Spleen (tissue), 11 donors: Measurements from ENCODE around the gene FMOD. TPM values are rescaled to one million over a fixed set of nuclear protein-coding genes. Genes with fewer than 3 reads are reported as not detected.

Experiments
- DNase-seq: peaks from one replicate; pipeline ENCODE4 v3.0.0-alpha.2; 2020
- H3K27ac ChIP-seq, 8 donors: fragments of 200-600 bp; sonication (generic) in 7 of 8; 1 replicate in 4 of 8; 2 replicates in 4 of 8; pipeline versions ENCODE4 v1.5.0 to v1.8.0; 2016 to 2021; ENCODE audit warnings: inconsistent platforms in 4 of 8, mild to moderate bottlenecking in 4 of 8, moderate library complexity in 1 of 8
- H3K27me3 ChIP-seq, 7 donors: fragments of 200-600 bp; sonication (generic) in 6 of 7; replicated peaks in 1 of 7; 1 replicate in 4 of 7; 2 replicates in 3 of 7; pipeline versions ENCODE4 v1.5.0 to v1.8.0; 2016 to 2021; ENCODE audit warnings: inconsistent platforms in 3 of 7, mild to moderate bottlenecking in 1 of 7
- H3K36me3 ChIP-seq, 6 donors: fragments of 200-600 bp; sonication (generic) in 5 of 6; 1 replicate in 4 of 6; 2 replicates in 2 of 6; pipeline versions ENCODE4 v1.5.0 to v1.8.0; 2016 to 2021; ENCODE audit warnings: inconsistent platforms in 2 of 6
- H3K4me1 ChIP-seq, 6 donors: fragments of 200-600 bp; sonication (generic) in 5 of 6; 1 replicate in 3 of 6; 2 replicates in 3 of 6; pipeline versions ENCODE4 v1.5.0 to v1.8.0; 2016 to 2021; ENCODE audit warnings: inconsistent platforms in 3 of 6
- H3K4me3 ChIP-seq, 8 donors: fragments of 200-600 bp; sonication (generic) in 7 of 8; 1 replicate in 4 of 8; 2 replicates in 4 of 8; pipeline versions ENCODE4 v1.5.0 to v1.8.0; 2016 to 2021; ENCODE audit warnings: inconsistent platforms in 4 of 8, mild to moderate bottlenecking in 4 of 8, moderate library complexity in 2 of 8
- H3K9me3 ChIP-seq, 8 donors: fragments of 200-600 bp; sonication (generic) in 7 of 8; 1 replicate in 4 of 8; 2 replicates in 4 of 8; pipeline versions ENCODE4 v1.5.0 to v1.8.0; 2016 to 2021; ENCODE audit warnings: inconsistent platforms in 4 of 8
- POLR2A ChIP-seq, 3 donors: fragments of 450-650 bp; IDR thresholded peaks; one replicate each; pipeline ENCODE4 v1.5.1; 2017; ENCODE audit warnings: antibody characterized with exemption in 3 of 3, mild to moderate bottlenecking in 1 of 3
- POLR2AphosphoS5 ChIP-seq, 3 donors: sonication (generic); formaldehyde crosslinking; IDR thresholded peaks; one replicate each; pipeline ENCODE4 v1.5.1; 2017; ENCODE audit warnings: antibody characterized with exemption in 3 of 3
- WGBS, 5 donors: extraction: QIAGEN DNeasy Blood & Tissue Kit in 3 of 5; methylation state at CpG; one replicate each; pipeline versions ENCODE4 v1.1.5 to v1.1.7; 2013 to 2018; 5-methylcytosine and 5-hydroxymethylcytosine counted together
- intact Hi-C: fragments of 100-400 bp; cut with DNase I; formaldehyde crosslinking; loops from one replicate; pipeline ENCODE4 v1.15.0; 2023; ENCODE audit warnings: low total_unique reads
- polyA plus RNA-seq, 3 donors: library from polyadenylated mRNA; stranded (reverse); fragments of 200-250 nt; gene quantifications; one replicate each; pipeline ENCODE4 v1.2.1, GENCODE V29; 2013
- total RNA-seq, 7 donors: library from RNA; depleted of rRNA in 3 of 7; stranded (reverse); fragments of >200 nt in 3 of 7; fragmentation: NEBNext Ultra II Directional in 4 of 7; extraction: Animal tissue kit (Norgen Biotek cat#: 25700) in 4 of 7; gene quantifications; one replicate each; pipeline versions ENCODE4 v1.1.0 to v1.2.1, GENCODE V29; 2016 to 2021
- TF ChIP-seq, protein P1 (sequence below), 11 experiments: fragments of 200-600 bp in 7 of 11; fragments of 450-650 bp in 4 of 11; sonication (generic) in 4 of 11; IDR thresholded peaks in 8 of 11; conservative IDR thresholded peaks in 3 of 11; 1 replicate in 7 of 11; 2 replicates in 4 of 11; pipeline versions ENCODE4 v1.4.0 to v1.8.0; 2016 to 2021; ENCODE audit warnings: antibody characterized with exemption in 11 of 11, inconsistent platforms in 4 of 11, mild to moderate bottlenecking in 1 of 11
- donor health status: healthy with polysubstance abuse.
- donor health status: DM: no; HTN: no; CAD: no; lungs with moderate emphysema.
- donor health status: DM: no; HTN: no; CAD: no.
- donor health status: Bipolar disorder and iron deficiency.
- donor health status: healthy.
- donor health status: DM: no; HTN: no; CAD: no.
- donor health status: DM: yes; HTN: yes; CAD: no.

FMOD gene
- total and polyA plus RNA-seq, 10 donors = 4.5 to 30.0 (median 17.0) TPM

GRCh38 chr1:203322500-203323179 lies 28.3 kb downstream of the FMOD start:
- intact Hi-C loops = no loop called here
- H3K4me1 ChIP-seq = peaks cover 58 to 91% (median 80%) of the 10 kb centered on the region in 6 donors
- H3K27ac ChIP-seq = peak overlapping the region; percentile 74 to 99 (median 96)
- no peaks in the 10 kb centered on the region for H3K27me3 ChIP-seq
- no peaks in the 10 kb centered on the region for H3K9me3 ChIP-seq
- no peak for DNase-seq
- H3K4me3 ChIP-seq = no peak overlapping the region
- no peaks in the 10 kb centered on the region for H3K36me3 ChIP-seq
- TF ChIP-seq, protein P1, sequence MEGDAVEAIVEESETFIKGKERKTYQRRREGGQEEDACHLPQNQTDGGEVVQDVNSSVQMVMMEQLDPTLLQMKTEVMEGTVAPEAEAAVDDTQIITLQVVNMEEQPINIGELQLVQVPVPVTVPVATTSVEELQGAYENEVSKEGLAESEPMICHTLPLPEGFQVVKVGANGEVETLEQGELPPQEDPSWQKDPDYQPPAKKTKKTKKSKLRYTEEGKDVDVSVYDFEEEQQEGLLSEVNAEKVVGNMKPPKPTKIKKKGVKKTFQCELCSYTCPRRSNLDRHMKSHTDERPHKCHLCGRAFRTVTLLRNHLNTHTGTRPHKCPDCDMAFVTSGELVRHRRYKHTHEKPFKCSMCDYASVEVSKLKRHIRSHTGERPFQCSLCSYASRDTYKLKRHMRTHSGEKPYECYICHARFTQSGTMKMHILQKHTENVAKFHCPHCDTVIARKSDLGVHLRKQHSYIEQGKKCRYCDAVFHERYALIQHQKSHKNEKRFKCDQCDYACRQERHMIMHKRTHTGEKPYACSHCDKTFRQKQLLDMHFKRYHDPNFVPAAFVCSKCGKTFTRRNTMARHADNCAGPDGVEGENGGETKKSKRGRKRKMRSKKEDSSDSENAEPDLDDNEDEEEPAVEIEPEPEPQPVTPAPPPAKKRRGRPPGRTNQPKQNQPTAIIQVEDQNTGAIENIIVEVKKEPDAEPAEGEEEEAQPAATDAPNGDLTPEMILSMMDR (IDR thresholded peaks at IDR 0.05 in 8 of 11, conservative IDR thresholded peaks at IDR 0.05 in 3 of 11) = no peak
- TF ChIP-seq POLR2A (IDR thresholded peaks at IDR 0.05) (no peak), POLR2AphosphoS5 (IDR thresholded peaks at IDR 0.05) (peak in 1 of 3 donors; percentile 67)

DNA sequence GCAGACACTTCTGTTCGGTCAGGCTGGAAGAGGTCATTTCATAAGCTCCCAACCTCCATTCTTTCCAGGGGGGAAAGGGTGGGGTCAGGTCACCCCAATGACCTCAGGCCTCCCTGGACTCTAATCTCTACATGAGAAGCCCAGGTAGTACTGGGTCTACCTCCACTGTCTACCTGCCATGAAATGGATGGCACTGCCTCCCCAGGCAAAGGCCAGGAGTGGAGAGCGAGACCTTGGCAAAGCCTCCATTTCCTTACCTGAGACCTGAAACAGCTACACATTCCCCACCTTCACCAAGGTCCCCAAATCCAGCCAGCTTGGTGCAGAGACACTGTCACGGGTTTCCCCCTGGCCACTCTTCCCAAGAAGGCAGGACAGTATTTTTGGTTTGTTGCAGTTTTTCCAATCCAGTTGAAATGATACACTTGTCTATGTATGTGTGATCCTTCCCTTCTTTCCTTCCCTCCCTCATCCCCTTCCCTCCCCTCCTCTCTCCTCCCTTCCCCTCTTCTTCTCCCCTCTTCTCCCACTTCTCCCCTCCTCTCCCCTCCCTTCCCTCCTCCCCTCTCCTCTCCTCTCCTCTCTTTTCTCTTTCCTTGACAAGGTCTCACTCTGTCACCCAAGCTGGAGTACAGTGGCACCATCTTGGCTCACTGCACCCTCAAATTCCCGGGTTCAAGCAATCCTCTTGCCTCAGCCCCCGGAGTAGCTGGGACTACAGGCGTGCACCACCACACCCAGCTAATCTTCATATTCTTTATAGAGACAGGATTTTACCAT lies 29.5 kb downstream of the FMOD start:
- TF ChIP-seq POLR2A (IDR thresholded peaks at IDR 0.05) = no peak
- TF ChIP-seq, protein P1 (IDR thresholded peaks at IDR 0.05 in 8 of 11, conservative IDR thresholded peaks at IDR 0.05 in 3 of 11) = no peak
- TF ChIP-seq POLR2AphosphoS5 (IDR thresholded peaks at IDR 0.05) = no peak
- peak overlapping the region; percentile 74 to 99 (median 96) for H3K27ac ChIP-seq
- no peaks in the 10 kb centered on the region for H3K36me3 ChIP-seq
- peak overlapping the region in 1 of 8 donors; percentile 42 for H3K4me3 ChIP-seq
- peaks cover 52 to 90% (median 70%) of the 10 kb centered on the region in 6 donors for H3K4me1 ChIP-seq
- no peaks in the 10 kb centered on the region for H3K9me3 ChIP-seq
- intact Hi-C loops = no loop called here
- H3K27me3 ChIP-seq = no peaks in the 10 kb centered on the region
- WGBS, 5 donors = 75 to 80% (median 75%) methylated on average over 6 of the region's 6 CpGs
- DNase-seq = no peak

DNA sequence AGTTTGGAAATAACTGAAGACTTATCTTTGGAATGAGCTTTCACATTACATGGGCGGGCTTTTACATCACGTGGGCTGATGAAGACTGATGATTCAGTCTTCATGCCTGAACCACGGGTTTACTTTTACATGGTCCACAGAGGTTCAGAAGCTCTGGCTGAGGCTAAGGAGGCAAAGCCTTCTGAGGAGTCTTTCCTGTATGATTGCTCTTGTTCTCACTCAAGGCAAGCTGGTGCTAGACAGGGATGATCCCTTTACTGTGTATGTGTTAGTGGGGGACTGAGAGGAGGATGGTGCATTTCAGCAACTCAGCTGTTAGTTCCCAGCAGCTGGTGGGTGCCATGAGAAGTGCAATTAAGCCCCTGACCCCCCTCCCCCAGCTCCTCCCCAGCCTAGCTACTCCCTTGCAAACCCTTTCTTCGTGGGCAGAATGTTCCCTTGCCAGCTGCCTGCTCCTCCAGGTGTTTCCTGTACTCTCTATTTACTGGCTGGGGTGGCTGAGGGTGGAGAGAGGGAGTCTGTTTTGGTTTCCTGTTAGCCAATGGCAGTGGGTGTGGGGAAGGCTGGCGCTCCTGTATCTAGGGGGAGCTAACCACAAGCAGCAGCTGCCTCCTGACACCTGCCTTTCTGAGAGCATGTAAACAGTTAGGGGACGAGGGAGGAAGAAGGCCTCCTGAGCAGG lies 30.2 kb downstream of the FMOD start:
- TF ChIP-seq POLR2A (IDR thresholded peaks at IDR 0.05) (no peak), POLR2AphosphoS5 (IDR thresholded peaks at IDR 0.05) (peak; percentile 37 to 98 (median 94))
- TF ChIP-seq, protein P1 (IDR thresholded peaks at IDR 0.05 in 8 of 11, conservative IDR thresholded peaks at IDR 0.05 in 3 of 11) = peak in 1 of 11 experiments; percentile 20
- intact Hi-C loops = no loop called here
- Histone ChIP-seq H3K27me3 (no peaks in the 10 kb centered on the region), H3K9me3 (no peaks in the 10 kb centered on the region), H3K36me3 (no peaks in the 10 kb centered on the region), H3K27ac (peak overlapping the region; percentile 74 to 99 (median 96)), H3K4me3 (peak overlapping the region in 1 of 8 donors; percentile 42), H3K4me1 (peaks cover 46 to 90% (median 63%) of the 10 kb centered on the region in 6 donors)
- DNase-seq = peak; percentile 93
- WGBS, 5 donors = 7 to 20% (median 10%) methylated on average over 6 of the region's 6 CpGs

DNA sequence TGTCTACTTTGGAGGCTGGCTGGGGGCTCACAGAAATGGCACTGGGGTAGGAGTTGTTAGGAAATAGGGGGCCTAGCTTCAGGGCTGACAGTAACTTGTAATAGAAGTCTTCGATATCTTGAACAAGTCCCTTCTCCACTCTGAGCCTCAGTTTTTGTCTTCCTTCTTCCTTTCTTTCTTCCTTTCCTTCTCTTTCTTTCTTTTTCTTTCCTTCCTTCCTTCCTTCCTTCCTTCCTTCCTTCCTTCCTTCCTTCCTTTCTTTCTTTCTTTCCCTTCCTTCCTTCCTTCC lies 32.7 kb downstream of the FMOD start:
- H3K27ac ChIP-seq = peak overlapping the region in 1 of 8 donors; percentile 59
- no peak overlapping the region for H3K4me3 ChIP-seq
- H3K36me3 ChIP-seq = no peaks in the 10 kb centered on the region
- peaks cover 30 to 77% (median 37%) of the 10 kb centered on the region in 6 donors for H3K4me1 ChIP-seq
- TF ChIP-seq POLR2AphosphoS5 (IDR thresholded peaks at IDR 0.05) = no peak
- no peaks in the 10 kb centered on the region for H3K27me3 ChIP-seq
- no peak for DNase-seq
- H3K9me3 ChIP-seq = no peaks in the 10 kb centered on the region
- intact Hi-C loops = no loop called here
- WGBS, 5 donors = 91 to 100% (median 97%) methylated on average over 1 of the region's 1 CpG
